Ovary (tissue), 9 donors: Measurements from ENCODE around the gene SLC20A1. TPM values are rescaled to one million over a fixed set of nuclear protein-coding genes. Genes with fewer than 3 reads are reported as not detected.

Experiments used
- DNase-seq, 5 donors: peaks; one replicate each; pipeline ENCODE4 v3.0.0-alpha.2; 2019 to 2020
- H3K27ac ChIP-seq, 2 donors: fragments of 200-600 bp; one replicate each; pipeline versions ENCODE4 v1.5.1 to v1.8.0; 2019 to 2022
- H3K27me3 ChIP-seq: fragments of 200-600 bp; one replicate; pipeline ENCODE4 v1.8.0; 2022
- H3K36me3 ChIP-seq: fragments of 200-600 bp; sonication (generic); one replicate; pipeline ENCODE4 v1.5.1; 2019
- H3K4me1 ChIP-seq: one replicate; pipeline ENCODE4 v1.8.1; 2013; ENCODE audit warnings: mild to moderate bottlenecking, moderate library complexity; ENCODE audit not compliant: insufficient read depth
- H3K4me3 ChIP-seq: fragments of 200-600 bp; sonication (generic); one replicate; pipeline ENCODE4 v1.5.1; 2017
- H3K9me3 ChIP-seq, 2 donors: fragments of 200-600 bp in 1 of 2; sonication (generic) in 1 of 2; one replicate each; pipeline versions ENCODE4 v1.5.1 to v1.8.1; 2013 to 2019; ENCODE audit warnings: mild to moderate bottlenecking in 1 of 2, moderate library complexity in 1 of 2
- EP300 ChIP-seq: sonication (generic); formaldehyde crosslinking; IDR thresholded peaks from one replicate; pipeline ENCODE4 v1.6.1; 2017; ENCODE audit warnings: antibody characterized with exemption
- POLR2A ChIP-seq: fragments of 450-650 bp; IDR thresholded peaks from one replicate; pipeline ENCODE4 v1.6.1; 2017; ENCODE audit warnings: antibody characterized with exemption, mild to moderate bottlenecking, moderate library complexity
- WGBS, 3 donors: extraction: QIAGEN DNeasy Blood & Tissue Kit in 1 of 3; methylation state at CpG; one replicate each; pipeline versions ENCODE4 v1.1.5 to v1.1.7; 2013 to 2017; 5-methylcytosine and 5-hydroxymethylcytosine counted together
- intact Hi-C, 4 donors: fragments of 100-400 bp; cut with DNase I; formaldehyde crosslinking; loops; one replicate each; pipeline versions ENCODE4 v1.11.0 to v1.15.1; 2022 to 2023
- polyA plus RNA-seq, 2 donors: library from polyadenylated mRNA; stranded (reverse); fragments of 200-250 nt in 1 of 2; fragments of 350-450 nt in 1 of 2; fragmentation: Illumina TruSeq in 1 of 2; extraction: RNeasy Lipid Tissue Mini Kit (QIAGEN cat#74804) in 1 of 2; gene quantifications; one replicate each; pipeline ENCODE4 v1.2.3, GENCODE V29; 2013 to 2014
- total RNA-seq, 7 donors: library from RNA; depleted of rRNA in 2 of 7; stranded (reverse); fragments of >200 nt in 2 of 7; fragmentation: NEBNext Ultra II Directional in 3 of 7; extraction: Animal tissue kit (Norgen Biotek cat#: 25700) in 3 of 7; gene quantifications; one replicate each; pipeline versions ENCODE4 v1.1.0 to v1.2.4, GENCODE V29; 2016 to 2023
- TF ChIP-seq, protein P1 (sequence below), 3 donors: fragments of 450-650 bp in 2 of 3; fragments of 200-600 bp in 1 of 3; IDR thresholded peaks; one replicate each; pipeline versions ENCODE4 v1.5.1 to v1.8.0; 2016 to 2022; ENCODE audit warnings: antibody characterized with exemption in 3 of 3, mild to moderate bottlenecking in 1 of 3
- donor health status: DM: no; HTN: no; CAD: no; lungs with moderate emphysema.
- donor health status: DM: no; HTN: no; CAD: no.
- donor health status: Bipolar disorder and iron deficiency.
- donor health status: DM: yes; HTN: yes; CAD: no.
- donor health status: DM: no; HTN: no; CAD: no.
- donor health status: DM: yes; HTN: yes; CAD: no.

SLC20A1 gene
- total and polyA plus RNA-seq, 9 donors, result 8.2 to 49.9 (median 19.9) TPM

- no peaks in the 10 kb centered on the region for H3K36me3 ChIP-seq
- DNase-seq, result no peak
- H3K4me3 ChIP-seq, result no peak overlapping the region
- H3K27me3 ChIP-seq, result no peaks in the 10 kb centered on the region
- H3K9me3 ChIP-seq, result no peaks in the 10 kb centered on the region
- TF ChIP-seq, protein P1, sequence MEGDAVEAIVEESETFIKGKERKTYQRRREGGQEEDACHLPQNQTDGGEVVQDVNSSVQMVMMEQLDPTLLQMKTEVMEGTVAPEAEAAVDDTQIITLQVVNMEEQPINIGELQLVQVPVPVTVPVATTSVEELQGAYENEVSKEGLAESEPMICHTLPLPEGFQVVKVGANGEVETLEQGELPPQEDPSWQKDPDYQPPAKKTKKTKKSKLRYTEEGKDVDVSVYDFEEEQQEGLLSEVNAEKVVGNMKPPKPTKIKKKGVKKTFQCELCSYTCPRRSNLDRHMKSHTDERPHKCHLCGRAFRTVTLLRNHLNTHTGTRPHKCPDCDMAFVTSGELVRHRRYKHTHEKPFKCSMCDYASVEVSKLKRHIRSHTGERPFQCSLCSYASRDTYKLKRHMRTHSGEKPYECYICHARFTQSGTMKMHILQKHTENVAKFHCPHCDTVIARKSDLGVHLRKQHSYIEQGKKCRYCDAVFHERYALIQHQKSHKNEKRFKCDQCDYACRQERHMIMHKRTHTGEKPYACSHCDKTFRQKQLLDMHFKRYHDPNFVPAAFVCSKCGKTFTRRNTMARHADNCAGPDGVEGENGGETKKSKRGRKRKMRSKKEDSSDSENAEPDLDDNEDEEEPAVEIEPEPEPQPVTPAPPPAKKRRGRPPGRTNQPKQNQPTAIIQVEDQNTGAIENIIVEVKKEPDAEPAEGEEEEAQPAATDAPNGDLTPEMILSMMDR (IDR thresholded peaks at IDR 0.05), result no peak
- TF ChIP-seq POLR2A (no peak), EP300 (no peak)
- intact Hi-C loops, result no loop called here
- H3K4me1 ChIP-seq, result no peaks in the 10 kb centered on the region
- 78 to 82% (median 79%) methylated on average over 14 of the region's 14 CpGs for WGBS, 3 donors
- no peak overlapping the region for H3K27ac ChIP-seq
Measured at GRCh38 chr2:112688086-112688880, 42.5 kb downstream of the SLC20A1 start.

- 66 to 74% (median 67%) methylated on average over 9 of the region's 9 CpGs for WGBS, 3 donors
- H3K4me3 ChIP-seq, result no peak overlapping the region
- H3K27ac ChIP-seq, result no peak overlapping the region
- H3K27me3 ChIP-seq, result no peaks in the 10 kb centered on the region
- TF ChIP-seq POLR2A (no peak), EP300 (no peak)
- TF ChIP-seq, protein P1 (IDR thresholded peaks at IDR 0.05), result no peak
- no peaks in the 10 kb centered on the region for H3K4me1 ChIP-seq
- peak in 1 of 5 donors; percentile 25 for DNase-seq
- intact Hi-C loops, result no loop called here
- H3K9me3 ChIP-seq, result no peaks in the 10 kb centered on the region
- no peaks in the 10 kb centered on the region for H3K36me3 ChIP-seq
Measured at GRCh38 chr2:112690853-112691401, 45.2 kb downstream of the SLC20A1 start.

- 40 to 51% (median 42%) methylated on average over 4 of the region's 4 CpGs for WGBS, 3 donors
- Histone ChIP-seq H3K4me3 (no peak overlapping the region), H3K27me3 (no peaks in the 10 kb centered on the region), H3K27ac (no peak overlapping the region), H3K36me3 (no peaks in the 10 kb centered on the region), H3K4me1 (no peaks in the 10 kb centered on the region), H3K9me3 (no peaks in the 10 kb centered on the region)
- no peak for DNase-seq
- TF ChIP-seq, protein P1 (IDR thresholded peaks at IDR 0.05), result no peak
- no peak for TF ChIP-seq EP300
- intact Hi-C loops, result no loop called here
Measured at GRCh38 chr2:112691881-112692281, 46.1 kb downstream of the SLC20A1 start.

DNA sequence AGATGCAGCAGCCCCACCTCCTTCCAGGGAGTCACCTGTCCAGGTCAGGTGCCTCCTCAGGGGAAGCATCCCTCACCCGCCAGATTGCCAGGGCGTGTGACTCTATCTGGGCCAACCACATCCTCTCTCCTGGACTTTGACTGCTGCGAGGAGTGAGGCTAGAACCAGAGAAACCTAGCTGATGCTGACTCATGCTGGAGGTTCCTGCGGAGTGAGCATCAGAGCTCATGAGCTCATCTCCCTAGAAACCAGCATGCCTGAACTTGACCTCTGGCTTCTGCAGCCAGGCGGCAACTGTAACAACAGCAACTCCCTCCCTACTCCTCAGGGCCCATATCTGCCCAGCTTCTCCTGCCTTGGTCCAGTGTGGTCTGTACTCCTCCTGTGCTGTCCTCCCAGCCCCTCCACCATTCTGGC is 46.8 kb downstream of the SLC20A1 start:
- no peaks in the 10 kb centered on the region for H3K4me1 ChIP-seq
- H3K4me3 ChIP-seq, result no peak overlapping the region
- DNase-seq, result no peak
- no peaks in the 10 kb centered on the region for H3K27me3 ChIP-seq
- H3K36me3 ChIP-seq, result no peaks in the 10 kb centered on the region
- intact Hi-C loops, result no loop called here
- no peaks in the 10 kb centered on the region for H3K9me3 ChIP-seq
- TF ChIP-seq POLR2A, result no peak
- TF ChIP-seq, protein P1 (IDR thresholded peaks at IDR 0.05), result no peak
- TF ChIP-seq EP300, result no peak
- WGBS, 3 donors, result 22 to 29% (median 28%) methylated on average over 5 of the region's 5 CpGs
- H3K27ac ChIP-seq, result no peak overlapping the region
